ENCODE data around the gene NUDT21.
"Not testable (repeated sequence)": the region's sequence is repeated elsewhere in the genome, so short reads cannot be mapped to it uniquely, and the experiment has no call there.

NUDT21 gene

GRCh38 chr16:56419740-56420548 is 31.2 kb downstream of the NUDT21 start:
- no peak for DNase-seq (ENCODE audit: low spot score)

DNA sequence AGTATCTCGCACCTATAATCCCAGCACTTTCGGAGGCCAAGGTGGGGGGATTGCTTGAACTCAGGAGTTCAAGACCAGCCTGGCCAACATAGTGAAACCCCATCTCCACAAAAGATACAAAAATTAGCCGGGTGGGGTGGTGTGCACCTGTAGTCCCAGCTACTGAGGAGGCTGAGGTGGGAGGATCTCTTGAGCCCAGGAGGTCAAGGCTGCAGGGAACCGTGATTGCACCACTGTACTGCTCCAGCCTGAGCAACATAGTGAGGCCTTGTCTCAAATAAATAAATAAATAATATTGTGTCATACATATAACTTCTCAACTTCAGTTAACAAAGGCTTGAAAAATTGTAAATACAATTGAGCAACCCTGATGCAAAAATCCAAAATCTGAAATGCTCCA is 34.0 kb downstream of the NUDT21 start:
- DNase-seq (ENCODE audit: low spot score), result no peak

GRCh38 chr16:56415875-56416274 is 35.3 kb downstream of the NUDT21 start:
- DNase-seq (ENCODE audit: low spot score), result no peak

DNA sequence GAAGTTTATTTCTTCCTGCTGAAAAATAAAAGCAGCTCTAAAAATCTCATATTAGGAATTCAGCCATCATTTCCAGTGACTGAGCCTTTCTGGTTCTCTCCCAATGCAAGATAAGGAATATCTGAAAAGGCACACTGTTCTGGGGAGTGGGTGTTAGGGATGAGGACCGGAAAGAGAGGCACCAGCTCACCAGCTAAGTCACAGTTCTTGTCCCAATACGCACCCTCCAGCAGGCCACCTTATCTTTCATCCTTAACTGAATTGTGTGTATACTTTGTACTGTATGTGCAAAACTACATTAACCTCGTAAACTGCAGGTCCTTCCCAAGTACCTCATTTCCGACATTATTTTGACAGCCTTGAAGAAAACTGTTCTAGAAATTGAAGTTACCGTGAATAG is 36.8 kb downstream of the NUDT21 start:
- DNase-seq (ENCODE audit: low spot score), result no peak

- DNase-seq (ENCODE audit: low spot score), result no peak
Observed at GRCh38 chr16:56413381-56413780, 37.8 kb downstream of the NUDT21 start.

- DNase-seq (ENCODE audit: low spot score), result no peak
Observed at GRCh38 chr16:56411624-56412023, 39.5 kb downstream of the NUDT21 start.

- no peak for DNase-seq (ENCODE audit: low spot score)
Observed at GRCh38 chr16:56411123-56411522, 40.0 kb downstream of the NUDT21 start.

GRCh38 chr16:56409195-56409594 is 41.9 kb downstream of the NUDT21 start:
- no peak for DNase-seq (ENCODE audit: low spot score)

- DNase-seq (ENCODE audit: low spot score), result no peak
Observed at GRCh38 chr16:56408379-56409098, 42.6 kb downstream of the NUDT21 start.

GRCh38 chr16:56405977-56406672 is 45.0 kb downstream of the NUDT21 start:
- DNase-seq (ENCODE audit: low spot score), result no peak

DNA sequence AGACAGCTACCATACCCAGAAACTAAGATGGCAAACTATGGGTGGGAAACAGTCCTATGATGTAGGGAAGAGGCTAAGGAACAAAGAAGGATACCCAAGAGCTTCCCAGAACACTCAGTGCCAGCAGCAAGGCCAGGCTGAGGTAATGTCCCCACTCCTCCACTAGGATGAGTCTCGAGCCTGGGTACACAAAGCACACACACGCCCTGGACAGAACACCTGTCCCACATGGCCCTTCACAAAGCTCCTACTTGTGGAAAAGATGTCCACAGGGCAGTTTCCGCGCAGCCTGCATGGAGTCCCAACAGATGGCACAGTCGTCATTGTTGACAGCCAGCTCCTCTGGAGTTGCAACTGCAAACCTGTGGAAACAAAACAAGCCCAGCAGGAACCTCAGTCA is 49.6 kb downstream of the NUDT21 start:
- DNase-seq (ENCODE audit: low spot score), result no peak

GRCh38 chr16:56400458-56400857 is 50.7 kb downstream of the NUDT21 start:
- DNase-seq (ENCODE audit: low spot score), result no peak

DNA sequence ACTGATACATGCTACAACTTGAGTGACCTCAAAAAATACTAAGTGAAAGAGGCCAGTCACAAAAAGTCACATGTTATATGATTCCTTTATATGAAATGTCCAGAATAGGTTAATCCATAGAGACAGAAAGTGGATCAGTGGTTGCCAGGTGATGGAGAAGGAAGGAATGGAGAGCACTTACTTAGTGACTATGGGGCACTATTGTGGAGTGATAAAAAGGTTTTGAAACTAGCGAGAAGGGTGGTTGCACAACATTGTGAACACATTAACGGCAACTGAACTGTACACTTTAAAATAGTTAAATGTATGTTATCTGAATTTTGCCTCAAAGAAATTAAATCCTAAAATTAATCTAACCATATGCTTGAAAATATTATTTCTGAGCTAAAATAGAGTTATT is 51.6 kb downstream of the NUDT21 start:
- no peak for DNase-seq (ENCODE audit: low spot score)

- DNase-seq (ENCODE audit: low spot score), result no peak
Observed at GRCh38 chr16:56399047-56399446, 52.1 kb downstream of the NUDT21 start.

DNA sequence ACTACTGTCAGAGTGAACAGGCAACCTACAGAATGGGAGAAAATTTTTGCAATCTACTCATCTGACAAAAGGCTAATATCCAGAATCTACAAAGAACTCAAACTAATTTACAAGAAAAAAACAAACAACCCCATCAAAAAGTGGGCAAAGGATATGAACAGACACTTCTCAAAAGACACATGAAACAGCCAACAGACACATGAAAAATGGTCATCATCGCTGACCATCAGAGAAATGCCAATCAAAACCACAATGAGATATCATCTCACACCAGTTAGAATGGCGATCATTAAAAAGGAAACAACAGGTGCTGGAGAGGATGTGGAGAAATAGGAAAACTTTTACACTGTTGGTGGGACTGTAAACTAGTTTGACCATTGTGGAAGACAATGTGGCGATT is 54.4 kb downstream of the NUDT21 start:
- DNase-seq (ENCODE audit: low spot score), result not testable (repeated sequence)

DNA sequence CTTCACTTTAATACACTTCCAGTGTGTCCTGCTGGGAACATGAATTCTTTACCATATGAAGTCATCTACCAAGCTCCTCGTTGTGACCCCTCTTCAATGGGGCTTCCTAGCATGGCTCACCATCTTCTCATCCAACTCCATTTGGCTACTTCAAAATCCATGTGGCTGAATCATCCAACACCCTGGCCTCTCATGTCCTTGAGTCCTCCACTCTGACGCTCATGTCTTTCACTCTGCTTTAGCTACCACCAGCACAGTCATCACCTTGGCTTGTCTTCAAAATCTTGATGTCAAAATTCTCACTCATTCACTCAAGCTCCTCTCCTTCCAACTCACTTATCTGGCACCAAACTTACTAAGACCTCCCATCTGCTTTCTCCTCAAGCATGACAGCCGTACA is 61.6 kb downstream of the NUDT21 start:
- no peak for DNase-seq (ENCODE audit: low spot score)

DNA sequence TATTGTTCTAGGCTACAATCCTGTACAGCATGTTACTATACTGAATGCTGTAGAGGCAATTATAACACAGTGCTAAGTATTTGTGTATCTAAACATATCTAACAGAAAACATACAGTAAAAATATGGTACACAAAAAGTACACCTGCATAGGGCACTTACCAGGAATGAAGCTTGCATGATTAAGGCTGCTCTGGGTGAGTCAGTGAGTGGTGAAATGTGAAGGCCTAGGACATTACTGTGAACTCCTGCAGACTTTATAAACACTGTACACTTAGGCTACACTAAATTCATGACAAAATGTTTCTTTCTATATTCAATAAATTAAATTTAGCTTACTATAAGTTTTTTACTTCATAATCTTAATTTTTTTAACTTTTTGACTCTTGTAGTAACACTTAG is 62.9 kb downstream of the NUDT21 start:
- no peak for DNase-seq (ENCODE audit: low spot score)

GRCh38 chr16:56387396-56387795 is 63.7 kb downstream of the NUDT21 start:
- DNase-seq (ENCODE audit: low spot score), result no peak

DNA sequence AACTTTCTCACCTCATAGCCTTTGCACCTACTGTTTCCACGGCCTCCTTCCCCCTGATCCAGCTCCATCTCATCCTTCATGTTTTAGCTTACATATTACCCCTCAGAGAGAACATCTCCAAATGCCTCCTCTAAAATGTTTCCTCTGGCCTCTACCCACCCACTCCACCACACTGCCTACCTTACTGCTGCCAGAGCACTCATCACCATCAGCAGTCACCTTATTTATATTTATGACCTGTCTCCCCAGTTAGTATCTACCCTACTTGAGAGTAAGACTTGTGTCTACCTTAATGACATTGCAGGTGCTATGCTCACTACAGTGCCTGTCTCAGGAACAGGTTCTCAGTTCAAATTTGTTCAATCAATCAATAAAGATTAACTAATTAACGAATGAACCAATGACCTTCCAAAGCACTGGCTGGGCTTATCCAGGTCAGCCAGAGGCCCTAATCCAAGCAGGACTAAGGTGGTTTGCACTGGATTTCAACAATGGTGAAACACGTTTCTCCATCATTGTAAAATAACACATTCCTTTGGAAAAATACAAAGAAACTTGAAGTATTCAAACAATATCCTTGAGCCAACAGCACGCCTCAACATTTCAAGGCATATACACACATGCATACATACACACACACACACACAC is 66.9 kb downstream of the NUDT21 start:
- no peak for DNase-seq (ENCODE audit: low spot score)

GRCh38 chr16:56382901-56383355 is 68.2 kb downstream of the NUDT21 start:
- DNase-seq (ENCODE audit: low spot score), result no peak

DNA sequence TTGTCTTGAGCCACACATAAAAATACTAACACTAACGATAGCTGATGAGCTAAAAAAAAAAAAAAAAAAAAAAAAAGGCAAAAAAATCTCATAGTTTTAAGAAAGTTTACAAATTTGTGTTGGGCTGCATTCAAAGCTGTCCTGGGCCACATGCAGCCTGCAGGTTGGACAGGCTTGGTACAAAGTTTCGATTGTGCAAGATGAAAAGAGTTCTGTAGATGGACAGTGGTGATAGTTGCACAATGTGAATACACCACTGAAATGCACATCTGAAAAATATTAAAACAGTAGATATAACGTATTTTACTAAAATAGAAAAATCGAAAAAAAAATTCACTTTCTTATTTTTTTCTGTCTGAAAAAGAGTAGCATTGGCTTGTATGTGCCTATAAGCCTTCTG is 68.7 kb downstream of the NUDT21 start:
- DNase-seq (ENCODE audit: low spot score), result no peak

DNA sequence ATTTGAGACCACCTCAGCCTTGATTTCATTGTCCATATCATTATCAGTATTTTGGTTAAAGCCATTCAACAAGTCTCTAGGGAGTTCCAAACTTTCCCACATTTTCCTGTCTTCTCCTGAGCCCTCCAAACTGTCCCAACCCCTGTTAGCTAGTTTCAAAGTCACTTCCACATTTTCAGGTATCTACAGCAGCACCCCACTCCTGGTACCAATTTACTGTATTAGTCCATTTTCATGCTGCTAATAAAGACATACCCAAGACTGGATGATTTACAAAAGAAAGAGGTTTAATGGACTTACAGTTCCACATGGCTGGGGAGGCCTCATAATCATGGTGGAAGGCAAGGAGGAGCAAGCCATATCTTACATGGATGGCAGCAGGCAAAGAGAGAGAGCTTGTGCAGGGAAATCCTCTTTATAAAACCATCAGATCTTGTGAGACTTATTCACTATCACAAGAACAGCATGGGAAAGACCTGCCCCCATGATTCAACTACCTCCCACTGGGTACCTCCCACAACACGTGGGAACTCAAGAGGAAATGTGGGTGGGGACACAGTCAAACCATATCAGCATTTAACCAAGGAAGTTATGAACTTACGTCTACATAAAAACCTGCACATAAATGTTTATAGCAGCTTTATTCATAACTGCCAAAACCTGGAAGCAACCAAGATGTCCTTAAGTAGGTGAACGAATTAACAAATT is 70.2 kb downstream of the NUDT21 start:
- DNase-seq (ENCODE audit: low spot score), result not testable (repeated sequence)
